Muscle of leg (tissue), 11 donors: ENCODE results near the gene TRIAP1. TPM values are rescaled to one million over a fixed set of nuclear protein-coding genes. Genes with fewer than 3 reads are reported as not detected.

Experiments
- DNase-seq: peaks from one replicate; pipeline ENCODE4 v3.0.0; 2013
- H3K27ac ChIP-seq: one replicate; pipeline ENCODE4 v1.5.1; 2013; ENCODE audit warnings: mild to moderate bottlenecking, low read length, control low read depth
- H3K27me3 ChIP-seq: one replicate; pipeline ENCODE4 v1.6.1; 2013; ENCODE audit warnings: low read length; ENCODE audit not compliant: control insufficient read depth, insufficient read depth
- H3K36me3 ChIP-seq: one replicate; pipeline ENCODE4 v1.6.1; 2013; ENCODE audit warnings: low read length; ENCODE audit not compliant: control insufficient read depth, insufficient read depth
- H3K4me1 ChIP-seq: one replicate; pipeline ENCODE4 v1.6.1; 2013; ENCODE audit warnings: low read length; ENCODE audit not compliant: control insufficient read depth, insufficient read depth
- H3K4me3 ChIP-seq: one replicate; pipeline ENCODE4 v1.5.1; 2013; ENCODE audit warnings: low read length, control low read depth
- H3K9me3 ChIP-seq: replicated peaks from 2 replicates; pipeline ENCODE4 v1.6.1; 2013; ENCODE audit warnings: low read depth, low read length; ENCODE audit not compliant: control insufficient read depth
- WGBS: methylation state at CpG from one replicate; pipeline ENCODE4 v1.1.5; 2013; ENCODE audit warnings: missing lambda C conversion rate; ENCODE audit not compliant: insufficient coverage; 5-methylcytosine and 5-hydroxymethylcytosine counted together
- polyA plus RNA-seq, 8 donors: library from polyadenylated mRNA; unstranded; fragments of 120-200 nt; gene quantifications; one replicate each; pipeline versions ENCODE4 v1.2.1 to v1.2.3, GENCODE V29; 2013; ENCODE audit warnings: inconsistent platforms in 1 of 8, low replicate concordance in 1 of 8; ENCODE audit not compliant: insufficient read length in 8 of 8, insufficient read depth in 1 of 8
- total RNA-seq: library from RNA; stranded (reverse); fragments of 120-200 nt; gene quantifications from one replicate; pipeline ENCODE4 v1.2.4, GENCODE V29; 2013

The TRIAP1 gene
- total and polyA plus RNA-seq, 9 donors, result 26.6 to 37.7 (median 33.9) TPM

GRCh38 chr12:120438495-120439198, 7.5 kb downstream of the TRIAP1 start:
- no peak for DNase-seq
- WGBS, result 20% methylated on average over 10 of the region's 17 CpGs

GRCh38 chr12:120437735-120438494, 8.3 kb downstream of the TRIAP1 start, which contains the start of gene COX6A1:
Gene COX6A1, plus strand, starts transcription at chr12:120438113. Its CDS starts 14 bp downstream, at chr12:120438127.
- DNase-seq, result peak; percentile 99
- peaks cover 13% of the 10 kb centered on the region for H3K4me1 ChIP-seq
- peaks cover 3% of the 10 kb centered on the region for H3K27me3 ChIP-seq
- under 1% methylated on average over 43 of the region's 59 CpGs for WGBS
- H3K27ac ChIP-seq, result peak within 1 kb of the TSS; percentile 86
- no peaks in the 10 kb centered on the region for H3K9me3 ChIP-seq
- peaks cover 19% of the 10 kb centered on the region for H3K36me3 ChIP-seq
- peak within 1 kb of the TSS; percentile 84 for H3K4me3 ChIP-seq

More at GRCh38 chr12:120438495-120439198, 7.5 kb downstream of the TRIAP1 start:
- Histone ChIP-seq H3K27ac (peak overlapping the region; percentile 86), H3K36me3 (peaks cover 25% of the 10 kb centered on the region), H3K9me3 (no peaks in the 10 kb centered on the region), H3K4me1 (peaks cover 13% of the 10 kb centered on the region), H3K4me3 (peak overlapping the region; percentile 84), H3K27me3 (no peaks in the 10 kb centered on the region)

GRCh38 chr12:120432772-120433525, 13.2 kb downstream of the TRIAP1 start:
- Histone ChIP-seq H3K9me3 (no peaks in the 10 kb centered on the region), H3K27ac (no peak overlapping the region), H3K27me3 (peaks cover 6% of the 10 kb centered on the region), H3K4me3 (no peak overlapping the region), H3K36me3 (no peaks in the 10 kb centered on the region), H3K4me1 (peaks cover 6% of the 10 kb centered on the region)
- DNase-seq, result no peak
- 55% methylated on average over 7 of the region's 10 CpGs for WGBS

GRCh38 chr12:120429368-120429767, 16.8 kb downstream of the TRIAP1 start:
- Histone ChIP-seq H3K27me3 (peaks cover 6% of the 10 kb centered on the region), H3K27ac (no peak overlapping the region), H3K4me3 (no peak overlapping the region), H3K4me1 (peaks cover 3% of the 10 kb centered on the region), H3K9me3 (no peaks in the 10 kb centered on the region), H3K36me3 (no peaks in the 10 kb centered on the region)
- WGBS, result 55% methylated on average over 7 of the region's 7 CpGs
- no peak for DNase-seq

GRCh38 chr12:120428597-120429229, 17.5 kb downstream of the TRIAP1 start:
- no peak overlapping the region for H3K27ac ChIP-seq
- H3K4me3 ChIP-seq, result no peak overlapping the region
- DNase-seq, result no peak
- H3K9me3 ChIP-seq, result no peaks in the 10 kb centered on the region
- H3K36me3 ChIP-seq, result no peaks in the 10 kb centered on the region
- WGBS, result 85% methylated on average over 4 of the region's 8 CpGs
- H3K27me3 ChIP-seq, result peaks cover 6% of the 10 kb centered on the region
- H3K4me1 ChIP-seq, result peaks cover 3% of the 10 kb centered on the region

- no peaks in the 10 kb centered on the region for H3K36me3 ChIP-seq
- peaks cover 4% of the 10 kb centered on the region for H3K27me3 ChIP-seq
- no peak overlapping the region for H3K27ac ChIP-seq
- DNase-seq, result no peak
- H3K9me3 ChIP-seq, result no peaks in the 10 kb centered on the region
- WGBS, result no CpG with 5 or more reads among the region's 3 CpGs
- H3K4me1 ChIP-seq, result peaks cover 3% of the 10 kb centered on the region
- H3K4me3 ChIP-seq, result no peak overlapping the region
Observed at GRCh38 chr12:120425797-120426196, 20.4 kb downstream of the TRIAP1 start.

GRCh38 chr12:120422892-120423456, 23.2 kb downstream of the TRIAP1 start:
- Histone ChIP-seq H3K36me3 (no peaks in the 10 kb centered on the region), H3K9me3 (no peaks in the 10 kb centered on the region), H3K4me3 (no peak overlapping the region), H3K27me3 (no peaks in the 10 kb centered on the region), H3K4me1 (no peaks in the 10 kb centered on the region), H3K27ac (no peak overlapping the region)
- 88% methylated on average over 4 of the region's 7 CpGs for WGBS
- DNase-seq, result no peak

- Histone ChIP-seq H3K27ac (no peak overlapping the region), H3K36me3 (no peaks in the 10 kb centered on the region), H3K9me3 (no peaks in the 10 kb centered on the region), H3K4me3 (no peak overlapping the region), H3K4me1 (no peaks in the 10 kb centered on the region), H3K27me3 (no peaks in the 10 kb centered on the region)
- DNase-seq, result no peak
- WGBS, result 78% methylated on average over 4 of the region's 4 CpGs
Observed at GRCh38 chr12:120421701-120422100, 24.5 kb downstream of the TRIAP1 start.

GRCh38 chr12:120417917-120418580, 28.1 kb downstream of the TRIAP1 start:
- DNase-seq, result no peak
- peaks cover 5% of the 10 kb centered on the region for H3K4me1 ChIP-seq
- H3K4me3 ChIP-seq, result no peak overlapping the region
- H3K27me3 ChIP-seq, result peaks cover 2% of the 10 kb centered on the region
- no peaks in the 10 kb centered on the region for H3K36me3 ChIP-seq
- no peak overlapping the region for H3K27ac ChIP-seq
- no peaks in the 10 kb centered on the region for H3K9me3 ChIP-seq
- WGBS, result 92% methylated on average over 2 of the region's 4 CpGs
